Measurements from ENCODE around the gene MELK. TPM values are rescaled to one million over a fixed set of nuclear protein-coding genes. Genes with fewer than 3 reads are reported as not detected.

The MELK gene
- total and polyA plus RNA-seq, 2 of the 13 experiments (the other 11 are each of a cell fraction or from before 2014, with no cell fraction given) = 16.7 to 50.4 TPM

DNA sequence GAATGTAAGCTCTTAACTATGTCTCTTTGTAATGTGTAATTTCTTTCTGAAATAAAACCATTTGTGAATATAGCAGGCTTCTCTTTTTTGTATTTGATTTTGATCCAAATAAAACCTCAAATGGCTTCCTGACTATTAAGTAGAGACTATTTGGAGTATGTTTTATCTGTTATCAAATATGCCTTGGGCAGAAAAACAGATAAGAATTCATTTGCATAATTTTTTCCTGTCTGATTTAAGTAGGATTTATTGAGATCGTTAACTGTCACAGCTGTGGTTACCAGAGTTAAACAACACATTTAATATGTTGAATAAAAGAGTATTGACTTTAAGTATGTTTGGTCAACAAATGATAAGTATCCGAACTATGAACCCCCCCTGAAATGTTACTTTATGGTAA lies 104.9 kb downstream of the MELK start:
- in situ Hi-C loops (cut with HindIII; ENCODE audit: extremely low pct_ligation_motif_present, low pct_unique_long_range_greater_than_20kb) = no loop called here
- DNase-seq (ENCODE audit: low spot score) (no peak), FAIRE-seq (no peak), ATAC-seq (no peak)
- Histone ChIP-seq H3K27me3 (ENCODE audit: control insufficient read depth in 1 of 2, insufficient read depth in 2 of 2, low read length in 2 of 2) (no peaks in the 10 kb centered on the region), H3K9me3 (ENCODE audit: low read length) (peaks cover 9% of the 10 kb centered on the region), H3K4me2 (ENCODE audit: low read depth, low read length) (no peak overlapping the region), H3K4me3 (replicated peaks in 1 of 3; ENCODE audit: insufficient read depth in 1 of 3, low read depth in 2 of 3, low read length in 3 of 3) (no peak overlapping the region), H3K4me1 (ENCODE audit: insufficient read depth, low read length) (no peaks in the 10 kb centered on the region), H3K79me2 (ENCODE audit: insufficient read depth, low read length) (no peaks in the 10 kb centered on the region), H3K36me3 (replicated peaks in 1 of 2; ENCODE audit: control insufficient read depth in 1 of 2, insufficient read depth in 2 of 2, low read length in 2 of 2) (peaks cover 0 to 22% of the 10 kb centered on the region in 2 experiments; a peak in 3 of 5 replicates), H2AFZ (ENCODE audit: low read length) (no peak overlapping the region), H3K9ac (ENCODE audit: insufficient read depth, low read depth, low read length) (no peak overlapping the region), H4K20me1 (ENCODE audit: insufficient read depth, low read length) (no peaks in the 10 kb centered on the region), H3K27ac (ENCODE audit: extremely low read length, insufficient read depth, low read length) (no peak overlapping the region)
- ChIA-PET CTCF (ENCODE audit: low intra/inter-chr PET ratio, low total read pairs) (no interaction called here), POLR2A (no interaction called here)
- BruUV-seq (replicated peaks) = no TSS peak
- intact Hi-C loops (cut with micrococcal nuclease; ENCODE audit: unreplicated experiment) = no loop called here
- TF ChIP-seq ZFP36 (IDR thresholded peaks at IDR 0.05; ENCODE audit: borderline replicate concordance, low read depth, low read length, partially characterized antibody) = no peak
- TF ChIP-seq TBP (CRISPR knock-in tag; IDR thresholded peaks at IDR 0.05) = no peak
- TF ChIP-seq NR2F6 (IDR thresholded peaks at IDR 0.05) = no peak
- no peak for TF ChIP-seq NR2F6 (CRISPR knock-in tag; IDR thresholded peaks at IDR 0.05)
- no peak for TF ChIP-seq MLLT10 (CRISPR knock-in tag; IDR thresholded peaks at IDR 0.05)
- TF ChIP-seq, protein P1, sequence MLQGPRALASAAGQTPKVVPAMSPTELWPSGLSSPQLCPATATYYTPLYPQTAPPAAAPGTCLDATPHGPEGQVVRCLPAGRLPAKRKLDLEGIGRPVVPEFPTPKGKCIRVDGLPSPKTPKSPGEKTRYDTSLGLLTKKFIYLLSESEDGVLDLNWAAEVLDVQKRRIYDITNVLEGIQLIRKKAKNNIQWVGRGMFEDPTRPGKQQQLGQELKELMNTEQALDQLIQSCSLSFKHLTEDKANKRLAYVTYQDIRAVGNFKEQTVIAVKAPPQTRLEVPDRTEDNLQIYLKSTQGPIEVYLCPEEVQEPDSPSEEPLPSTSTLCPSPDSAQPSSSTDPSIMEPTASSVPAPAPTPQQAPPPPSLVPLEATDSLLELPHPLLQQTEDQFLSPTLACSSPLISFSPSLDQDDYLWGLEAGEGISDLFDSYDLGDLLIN (CRISPR knock-in tag; IDR thresholded peaks at IDR 0.05; ENCODE audit: borderline replicate concordance) = no peak
- TF ChIP-seq MTF2 (CRISPR knock-in tag; IDR thresholded peaks at IDR 0.05; ENCODE audit: borderline replicate concordance) = no peak
- TF ChIP-seq, protein P2, sequence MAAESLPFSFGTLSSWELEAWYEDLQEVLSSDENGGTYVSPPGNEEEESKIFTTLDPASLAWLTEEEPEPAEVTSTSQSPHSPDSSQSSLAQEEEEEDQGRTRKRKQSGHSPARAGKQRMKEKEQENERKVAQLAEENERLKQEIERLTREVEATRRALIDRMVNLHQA (CRISPR knock-in tag; IDR thresholded peaks at IDR 0.05) = no peak
- TF ChIP-seq ATF1 (CRISPR knock-in tag; IDR thresholded peaks at IDR 0.05) = no peak
- TF ChIP-seq ZNF670 (CRISPR knock-in tag; IDR thresholded peaks at IDR 0.05; ENCODE audit: borderline replicate concordance) = no peak
- no peak for TF ChIP-seq ZNF556 (CRISPR knock-in tag; IDR thresholded peaks at IDR 0.05; ENCODE audit: borderline replicate concordance)
- TF ChIP-seq TEAD3 (CRISPR knock-in tag; optimal IDR thresholded peaks at IDR 0.05; ENCODE audit: borderline replicate concordance) = no peak
- TF ChIP-seq, protein P3, sequence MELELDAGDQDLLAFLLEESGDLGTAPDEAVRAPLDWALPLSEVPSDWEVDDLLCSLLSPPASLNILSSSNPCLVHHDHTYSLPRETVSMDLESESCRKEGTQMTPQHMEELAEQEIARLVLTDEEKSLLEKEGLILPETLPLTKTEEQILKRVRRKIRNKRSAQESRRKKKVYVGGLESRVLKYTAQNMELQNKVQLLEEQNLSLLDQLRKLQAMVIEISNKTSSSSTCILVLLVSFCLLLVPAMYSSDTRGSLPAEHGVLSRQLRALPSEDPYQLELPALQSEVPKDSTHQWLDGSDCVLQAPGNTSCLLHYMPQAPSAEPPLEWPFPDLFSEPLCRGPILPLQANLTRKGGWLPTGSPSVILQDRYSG (CRISPR knock-in tag; IDR thresholded peaks at IDR 0.05) = no peak
- TF ChIP-seq ZNF572 (CRISPR knock-in tag; IDR thresholded peaks at IDR 0.05) = no peak
- TF ChIP-seq ZBTB8A (CRISPR knock-in tag; IDR thresholded peaks at IDR 0.05; ENCODE audit: borderline replicate concordance, low read depth) = no peak
- TF ChIP-seq CHCHD3 (CRISPR knock-in tag; IDR thresholded peaks at IDR 0.05) = no peak
- TF ChIP-seq SNAPC2 (CRISPR knock-in tag; IDR thresholded peaks at IDR 0.05) = no peak
- TF ChIP-seq AKAP8 (CRISPR knock-in tag; IDR thresholded peaks at IDR 0.05) = no peak
- WGBS (ENCODE audit: low lambda C conversion rate) = 92% methylated on average over 2 of the region's 2 CpGs
